ENCODE measurements around the gene MAGI2.

The MAGI2 gene

GRCh38 chr7:79240413-79240812, 213.1 kb downstream of the MAGI2 start:
- DNase-seq = no peak

GRCh38 chr7:79236352-79237028, 217.0 kb downstream of the MAGI2 start:
- no peak for DNase-seq

GRCh38 chr7:79227044-79227443, 226.4 kb downstream of the MAGI2 start:
- DNase-seq = no peak

GRCh38 chr7:79221211-79221610, 232.3 kb downstream of the MAGI2 start:
- DNase-seq = no peak

- DNase-seq = no peak
Measured at GRCh38 chr7:79217976-79218626, 235.4 kb downstream of the MAGI2 start.

- no peak for DNase-seq
Measured at GRCh38 chr7:79217468-79217867, 236.0 kb downstream of the MAGI2 start.

- DNase-seq = no peak
Measured at GRCh38 chr7:79216236-79216635, 237.2 kb downstream of the MAGI2 start.

GRCh38 chr7:79212334-79212733, 241.1 kb downstream of the MAGI2 start:
- DNase-seq = no peak

GRCh38 chr7:79211724-79212123, 241.7 kb downstream of the MAGI2 start:
- no peak for DNase-seq

GRCh38 chr7:79199961-79200360, 253.5 kb downstream of the MAGI2 start:
- no peak for DNase-seq

GRCh38 chr7:79199266-79199665, 254.2 kb downstream of the MAGI2 start:
- no peak for DNase-seq

- DNase-seq = no peak
Measured at GRCh38 chr7:79185605-79186004, 267.9 kb downstream of the MAGI2 start.

GRCh38 chr7:79182283-79182682, 271.2 kb downstream of the MAGI2 start:
- DNase-seq = no peak

GRCh38 chr7:79180533-79180932, 272.9 kb downstream of the MAGI2 start:
- DNase-seq = no peak

GRCh38 chr7:79176859-79177477, 276.5 kb downstream of the MAGI2 start:
- DNase-seq = no peak

- DNase-seq = no peak
Measured at GRCh38 chr7:79175374-79175773, 278.1 kb downstream of the MAGI2 start.

- no peak for DNase-seq
Measured at GRCh38 chr7:79165225-79165624, 288.2 kb downstream of the MAGI2 start.

GRCh38 chr7:79159040-79159664, 294.3 kb downstream of the MAGI2 start:
- DNase-seq = no peak

- no peak for DNase-seq
Measured at GRCh38 chr7:79157281-79157680, 296.2 kb downstream of the MAGI2 start.

GRCh38 chr7:79149831-79150230, 303.6 kb downstream of the MAGI2 start:
- DNase-seq = no peak

GRCh38 chr7:79142706-79143105, 310.8 kb downstream of the MAGI2 start:
- DNase-seq = no peak

GRCh38 chr7:79141252-79141651, 312.2 kb downstream of the MAGI2 start:
- no peak for DNase-seq

- no peak for DNase-seq
Measured at GRCh38 chr7:79137942-79138341, 315.5 kb downstream of the MAGI2 start.

All from stimulated activated CD4-positive, alpha-beta T cell treated with anti-CD3 and anti-CD28 coated beads, Interleukin-15, amount 100 ng/mL, for 24 hours (primary cell).